Fibroblast of skin of right quadriceps (primary cell): ENCODE data around the gene LEMD2.

Experiments used
- DNase-seq: peaks from one replicate; pipeline ENCODE4 v3.0.0-alpha.2; 2013

Gene LEMD2

DNA sequence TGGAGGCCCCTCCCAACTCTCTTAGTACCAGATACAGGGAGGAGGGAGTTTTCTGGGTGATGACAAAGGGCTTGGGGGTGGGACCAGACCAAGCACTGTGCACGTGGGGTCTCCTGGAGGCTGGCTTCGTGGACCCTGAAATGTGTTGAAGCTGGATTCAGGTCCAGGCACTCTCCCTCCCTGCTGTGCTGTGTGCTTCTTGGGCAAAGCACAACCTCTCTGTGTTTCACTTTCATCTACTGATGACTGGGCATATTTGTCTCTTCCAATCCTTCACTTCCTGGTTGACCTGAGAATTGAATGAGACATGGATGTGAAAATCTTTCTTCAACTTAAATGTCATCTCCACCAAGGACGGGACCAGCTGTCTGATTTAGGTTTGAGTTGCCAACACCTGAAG, 29.4 kb upstream of the LEMD2 start:
- no peak for DNase-seq

DNA sequence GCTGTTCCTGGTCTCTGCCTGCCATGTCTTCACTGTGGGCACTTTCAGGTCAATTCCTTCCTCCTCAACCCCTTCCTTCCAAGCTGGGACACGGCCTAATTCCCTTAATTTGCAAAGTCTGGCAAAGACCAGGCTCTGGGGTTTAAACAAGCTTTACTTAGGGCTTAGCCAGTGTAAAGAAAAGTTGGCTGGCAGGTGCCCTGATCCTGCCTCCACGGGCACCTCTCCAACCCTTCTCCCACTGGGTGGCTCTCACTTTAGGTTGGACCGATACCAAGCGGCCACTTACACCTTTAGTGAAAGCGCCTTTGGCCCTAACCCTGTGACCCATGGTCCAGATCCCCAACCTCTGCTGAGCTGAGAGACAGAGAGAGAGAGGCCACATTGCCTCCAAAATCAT, 28.6 kb upstream of the LEMD2 start:
- no peak for DNase-seq

DNA sequence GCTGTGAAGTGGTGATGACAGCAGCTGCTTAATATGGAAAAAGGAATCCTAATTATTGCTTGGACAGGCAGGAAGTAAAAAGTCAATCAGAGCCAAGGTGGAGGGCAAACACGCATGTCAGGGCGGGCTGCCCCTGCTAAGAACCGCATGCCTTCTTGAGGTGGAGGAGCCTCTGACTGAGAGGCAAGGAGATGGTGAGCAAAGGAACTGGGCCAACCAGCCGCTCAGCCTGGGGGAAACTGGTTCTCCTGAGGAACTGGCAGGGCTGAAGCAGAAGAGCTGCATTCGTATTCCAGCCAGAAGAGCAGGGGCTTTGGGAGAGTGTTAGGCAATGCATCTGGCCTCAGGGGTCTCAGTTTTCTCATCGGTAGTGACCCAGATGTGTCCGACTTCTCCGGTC, 28.0 kb upstream of the LEMD2 start:
- DNase-seq = no peak

DNA sequence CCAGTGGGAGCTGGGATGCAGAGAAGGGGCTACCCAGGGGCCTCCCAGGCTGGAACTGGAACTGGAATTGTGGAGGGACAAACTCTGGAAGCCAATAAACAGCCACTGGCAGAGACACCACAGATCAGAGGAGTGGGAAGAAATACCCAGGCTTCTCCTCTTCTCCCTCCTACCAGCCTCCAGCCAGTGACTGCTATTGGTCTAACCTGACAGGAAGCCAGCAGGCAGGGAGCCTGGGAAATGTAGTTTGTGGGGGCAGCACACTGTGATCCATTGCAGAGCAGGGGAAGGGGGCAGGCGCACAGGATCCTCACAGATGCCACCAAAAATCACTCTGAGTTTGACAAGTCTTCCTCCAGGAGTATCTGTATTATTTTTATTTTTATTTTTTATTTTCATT, 26.9 kb upstream of the LEMD2 start:
- no peak for DNase-seq

DNA sequence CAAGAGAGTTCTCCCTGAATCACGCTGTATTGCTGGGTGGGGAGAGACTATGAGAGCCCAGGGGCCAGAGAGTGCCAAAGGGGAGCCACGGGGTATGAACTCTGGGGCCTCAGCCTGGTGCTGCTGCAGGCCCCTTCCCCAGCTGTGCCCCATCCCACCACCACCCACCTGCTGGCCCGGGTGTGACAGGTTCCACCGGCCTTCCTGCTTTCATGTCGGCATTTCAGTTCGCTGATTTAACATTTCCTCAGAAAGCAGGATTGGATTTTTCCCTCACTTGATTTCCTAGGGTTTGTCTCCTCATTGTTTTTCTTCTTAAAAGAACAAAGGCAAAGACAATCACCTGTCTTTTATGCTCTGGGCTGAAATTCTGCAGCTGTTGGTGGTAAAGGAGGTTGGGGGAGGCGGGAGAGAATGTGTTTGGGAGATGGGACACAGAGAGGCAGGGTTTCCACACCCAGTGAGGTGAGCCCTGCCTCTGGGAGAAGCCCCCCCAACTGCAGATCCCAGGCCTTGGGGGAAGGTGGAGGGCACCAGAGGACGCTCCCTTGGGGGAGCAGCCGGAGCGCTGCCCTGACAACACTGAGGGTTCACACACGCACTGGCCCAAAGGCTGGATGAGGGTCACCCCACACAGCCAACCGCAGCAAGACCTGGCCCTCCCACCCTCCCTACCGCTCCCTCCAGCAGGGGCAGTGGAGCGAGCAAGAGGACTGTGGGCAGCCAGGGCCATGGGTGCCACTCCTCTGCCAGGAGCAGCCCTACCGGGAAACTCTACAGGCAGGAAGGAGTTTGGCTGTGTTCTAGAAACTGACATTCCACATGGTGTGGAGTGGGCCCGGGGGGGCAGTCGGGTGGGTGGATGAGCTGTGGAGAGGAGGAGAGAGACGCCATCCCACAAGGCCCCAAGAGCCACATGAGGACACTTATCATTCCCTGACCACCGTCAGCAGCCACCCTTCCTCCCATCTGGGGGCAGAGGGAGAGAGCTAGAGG, 25.4 kb upstream of the LEMD2 start:
- DNase-seq = no peak

DNA sequence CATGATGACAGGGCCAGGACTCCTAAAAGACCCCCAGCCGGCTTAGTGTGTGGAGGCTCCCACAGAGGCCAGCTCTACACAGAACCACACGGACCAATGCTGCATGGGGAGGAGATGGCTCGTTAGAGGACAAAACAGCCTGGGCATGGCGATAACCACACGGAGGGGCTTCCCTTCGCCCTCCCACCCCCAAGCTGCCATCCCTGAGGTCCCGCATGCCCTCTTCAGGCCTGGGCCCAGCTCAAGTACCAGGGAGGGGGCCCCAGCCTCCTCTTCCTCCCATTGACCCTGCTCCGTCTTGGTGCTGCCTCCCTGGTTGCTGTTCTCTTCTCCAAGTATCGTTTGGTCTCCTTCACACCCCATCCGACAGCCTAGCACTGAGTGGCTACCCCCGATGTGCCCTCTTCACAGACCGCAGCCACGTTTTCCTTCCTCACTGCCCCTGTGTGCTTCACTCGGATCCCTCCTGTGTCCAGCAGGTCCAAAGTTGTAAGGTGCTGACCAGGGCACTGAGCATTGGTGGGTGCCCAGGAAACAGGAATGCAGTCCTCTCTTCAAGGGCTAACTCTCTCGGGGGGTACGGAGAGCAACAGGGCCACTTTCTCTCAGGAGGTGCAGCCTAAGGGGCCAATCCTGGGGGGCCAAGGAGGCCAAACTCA, 24.4 kb upstream of the LEMD2 start:
- DNase-seq = no peak

DNA sequence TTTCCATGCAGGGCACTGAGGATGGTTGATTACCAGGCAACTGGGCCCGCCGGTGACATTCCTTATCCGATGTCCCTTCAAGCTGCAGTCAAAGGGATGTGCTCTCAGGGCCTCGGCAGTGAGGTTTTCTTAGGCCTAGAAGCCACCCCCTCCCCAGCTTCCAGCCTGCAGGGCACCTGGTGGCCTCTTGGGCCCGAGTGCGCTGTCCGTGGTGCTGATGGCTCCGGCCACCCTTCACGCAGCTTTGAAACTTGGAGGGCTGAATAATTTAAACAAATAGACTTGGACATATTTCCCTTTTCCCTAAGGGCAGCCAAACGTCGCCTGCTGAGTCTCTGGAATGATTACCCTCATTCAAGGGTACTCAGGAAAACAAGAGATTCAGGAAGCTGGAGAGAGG, 23.7 kb upstream of the LEMD2 start:
- peak; percentile 37 for DNase-seq

DNA sequence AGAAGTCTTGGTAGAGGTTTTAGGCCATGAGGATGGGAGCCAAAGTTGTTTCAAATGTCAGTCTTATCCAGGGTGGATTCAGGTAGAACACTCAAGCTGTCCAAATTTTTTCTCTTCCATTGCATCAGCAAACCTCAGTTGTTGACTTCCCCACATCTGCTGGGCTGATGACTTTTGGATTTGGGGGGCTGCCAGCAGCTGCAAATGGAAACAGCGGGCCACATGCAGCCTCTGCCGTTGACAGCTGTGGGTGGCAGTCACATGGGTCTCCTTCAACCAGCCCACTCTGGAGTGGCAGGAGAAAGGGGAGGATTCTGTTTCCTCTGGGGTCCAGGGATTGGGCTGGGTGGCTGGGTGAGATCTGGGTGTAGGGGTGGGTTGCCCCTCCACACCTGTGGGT, 20.7 kb upstream of the LEMD2 start:
- peak; percentile 9 for DNase-seq

DNA sequence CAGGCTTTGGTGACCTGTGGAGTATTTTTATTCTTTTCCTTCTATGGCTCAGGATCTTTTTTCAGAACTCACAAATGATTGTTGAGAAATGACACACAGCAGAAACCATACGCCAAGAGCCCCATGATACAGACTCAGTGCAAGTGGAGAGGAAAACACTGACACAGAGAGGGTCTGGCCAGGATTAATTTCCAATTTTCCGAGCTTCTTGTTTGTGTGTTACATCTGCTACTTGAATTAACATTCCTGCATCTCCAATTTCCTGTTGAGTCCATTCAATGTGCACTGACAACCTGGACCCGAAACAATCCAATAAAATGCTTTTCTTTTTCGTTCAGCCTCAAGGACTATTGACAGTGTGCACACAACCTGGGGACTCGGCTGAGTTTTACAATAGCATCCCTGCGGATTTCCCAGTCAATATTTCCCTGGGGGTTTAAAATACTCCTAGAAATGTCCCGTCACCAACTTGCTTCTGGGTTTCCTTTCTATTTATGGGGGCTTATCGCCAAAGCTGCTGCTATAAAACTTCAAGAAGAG, 19.8 kb upstream of the LEMD2 start:
- no peak for DNase-seq

DNA sequence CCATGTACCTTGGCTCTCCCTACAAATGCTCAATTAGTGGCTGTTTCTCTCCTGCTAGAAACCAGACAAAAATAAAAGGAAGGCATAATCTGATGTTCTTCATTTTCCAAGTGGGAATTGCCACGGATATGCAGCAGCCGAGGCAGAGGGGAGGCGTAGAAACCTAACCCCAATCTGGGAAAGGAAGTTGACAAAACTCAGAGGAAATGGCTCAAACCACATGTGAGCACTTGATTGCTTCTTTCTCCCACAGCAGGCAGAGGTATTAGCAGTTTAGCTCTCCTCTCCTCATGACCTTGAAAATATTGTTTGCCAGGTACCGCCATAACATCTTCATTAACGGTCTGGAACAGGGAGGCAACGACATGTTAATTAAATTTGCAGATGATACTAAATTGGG, 18.7 kb upstream of the LEMD2 start:
- no peak for DNase-seq

DNA sequence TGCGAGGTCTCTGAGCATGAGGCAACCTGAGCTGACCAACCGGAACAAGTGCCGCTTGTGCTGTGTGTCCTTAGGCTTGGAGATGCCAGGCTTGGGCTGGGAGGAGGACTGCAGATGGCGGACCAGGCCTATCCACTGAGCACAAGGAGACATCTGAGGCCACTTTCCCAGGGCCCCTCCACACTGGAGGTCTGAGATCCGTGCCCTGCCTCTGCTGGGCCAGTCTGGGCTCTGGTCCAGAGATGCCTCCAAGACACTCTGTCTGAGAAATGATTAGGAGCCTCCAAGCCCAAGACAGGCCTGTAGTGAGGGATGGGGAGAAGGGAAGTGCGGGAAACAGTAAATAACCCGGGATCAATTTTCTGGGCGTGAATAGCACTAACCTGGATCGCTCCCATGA, 17.9 kb upstream of the LEMD2 start:
- DNase-seq = no peak

DNA sequence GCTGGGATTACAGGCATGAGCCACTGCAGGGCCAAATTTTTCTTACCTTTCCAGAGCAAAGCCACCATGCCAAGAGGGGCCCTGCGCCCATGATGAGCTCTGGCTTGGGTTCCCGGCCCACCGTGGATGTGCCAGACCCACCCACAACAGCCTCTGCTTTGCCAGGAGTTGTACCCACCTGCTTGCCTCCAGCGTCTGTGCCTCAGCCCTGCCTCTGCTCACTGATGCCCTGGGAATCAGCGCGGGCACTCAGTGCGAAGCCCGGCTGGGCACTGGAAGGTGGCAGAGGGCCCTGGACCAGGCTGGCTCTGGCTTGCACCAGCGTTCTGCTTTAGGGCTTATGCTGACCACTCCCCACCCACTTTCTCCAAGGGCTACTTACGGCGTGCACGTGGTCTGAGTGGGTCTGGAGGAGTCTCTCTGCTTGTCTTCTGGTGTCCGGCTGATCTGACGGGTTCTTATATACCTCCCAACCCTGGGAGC, 14.7 kb upstream of the LEMD2 start, which contains the start of gene MLN:
TSS of gene MLN (minus strand) at position 433 of the 483 bp plus-strand sequence. CDS start 2,840 bp downstream, outside the sequence.
- no peak for DNase-seq

DNA sequence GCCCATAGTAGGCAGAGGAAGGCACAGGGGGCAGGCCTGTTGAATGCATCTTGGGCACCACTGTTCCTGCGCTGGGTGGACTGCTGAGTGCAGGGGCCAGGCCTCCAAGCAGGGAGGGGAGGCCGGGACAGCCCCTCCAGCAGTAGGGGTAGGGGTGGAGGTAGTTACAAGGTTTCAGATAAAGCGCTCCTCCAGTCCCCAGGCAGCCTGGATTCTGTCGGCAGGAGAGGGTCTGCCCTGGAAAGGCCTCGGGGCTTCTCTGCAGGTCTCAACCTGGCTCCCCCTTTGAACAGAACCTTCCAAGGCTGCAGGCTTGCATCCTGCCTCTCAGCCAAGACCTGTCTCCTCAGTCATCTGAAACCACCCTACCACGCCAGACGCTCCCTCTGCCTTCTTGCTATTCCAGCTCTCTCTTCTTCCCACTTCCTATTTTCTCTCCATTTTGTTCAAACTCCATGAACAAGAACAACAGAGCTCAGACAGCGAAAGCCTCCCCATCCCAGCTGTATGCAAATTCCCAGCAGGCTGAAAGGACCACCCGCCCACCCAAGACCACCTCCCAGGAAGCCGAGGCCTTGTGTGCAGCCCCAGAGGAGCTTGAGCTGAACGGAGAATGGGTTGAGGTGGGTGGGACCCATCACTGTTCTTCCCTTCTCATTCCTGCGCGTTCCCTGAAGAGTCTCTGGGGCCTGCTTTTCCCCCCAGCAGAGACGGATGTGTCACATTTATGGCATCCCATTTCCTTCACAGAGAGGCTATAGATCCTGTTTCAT, 13.4 kb upstream of the LEMD2 start:
- DNase-seq = peak; percentile 64

DNA sequence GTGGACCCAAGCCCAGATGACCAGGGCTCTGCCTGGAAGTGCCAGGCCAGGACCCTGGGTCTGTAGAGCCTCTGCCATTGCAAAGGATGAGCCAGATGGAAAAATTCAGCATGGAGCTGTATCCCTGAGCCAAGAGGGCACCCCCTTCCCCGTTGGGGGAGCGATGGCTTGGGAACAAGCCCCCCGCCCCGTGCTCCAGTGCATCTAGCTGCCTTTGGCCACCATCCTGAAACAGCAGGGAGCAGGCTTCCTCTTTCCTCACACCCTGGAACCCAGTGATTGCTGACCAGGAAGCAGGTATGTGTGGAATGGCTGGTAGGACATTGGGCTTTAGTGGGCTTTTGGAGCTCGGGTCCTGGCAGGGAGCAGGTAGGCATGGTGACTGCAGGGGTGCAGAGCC, 12.7 kb upstream of the LEMD2 start:
- no peak for DNase-seq

DNA sequence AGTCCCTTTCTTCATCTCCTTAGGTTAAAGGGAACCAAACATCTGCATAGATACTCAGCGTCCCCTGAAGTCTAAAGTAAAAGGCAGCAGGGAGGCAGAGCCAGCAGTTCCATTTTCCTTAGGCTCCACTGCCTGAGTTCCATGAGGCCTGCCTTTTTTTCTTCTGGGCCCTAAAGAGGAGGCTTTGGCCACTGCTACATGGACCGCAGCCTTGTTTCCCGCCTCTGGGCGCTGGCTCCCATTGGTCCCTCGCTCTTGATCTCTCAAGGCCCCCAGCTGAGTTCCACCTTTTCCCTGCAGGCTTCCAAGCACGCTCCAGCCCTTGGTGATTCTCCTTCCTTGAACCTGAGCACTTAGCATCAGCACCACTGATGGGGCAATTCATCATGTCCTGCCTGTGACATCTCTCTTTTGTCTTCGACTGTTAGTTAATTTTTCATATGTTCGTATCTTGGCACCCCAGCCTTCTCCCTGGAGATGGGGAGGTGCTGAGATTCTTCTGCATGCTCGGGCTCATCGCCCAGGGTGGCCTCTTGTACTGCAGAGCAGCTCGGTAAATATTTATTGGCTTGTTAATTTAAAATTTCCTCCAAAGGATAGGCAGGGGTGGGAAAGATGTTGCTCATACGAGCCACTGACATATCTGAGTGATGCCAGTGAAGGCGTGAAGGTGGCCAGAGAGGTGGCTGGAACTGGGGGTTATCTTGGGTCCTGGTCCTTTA, 11.5 kb upstream of the LEMD2 start:
- DNase-seq = no peak

DNA sequence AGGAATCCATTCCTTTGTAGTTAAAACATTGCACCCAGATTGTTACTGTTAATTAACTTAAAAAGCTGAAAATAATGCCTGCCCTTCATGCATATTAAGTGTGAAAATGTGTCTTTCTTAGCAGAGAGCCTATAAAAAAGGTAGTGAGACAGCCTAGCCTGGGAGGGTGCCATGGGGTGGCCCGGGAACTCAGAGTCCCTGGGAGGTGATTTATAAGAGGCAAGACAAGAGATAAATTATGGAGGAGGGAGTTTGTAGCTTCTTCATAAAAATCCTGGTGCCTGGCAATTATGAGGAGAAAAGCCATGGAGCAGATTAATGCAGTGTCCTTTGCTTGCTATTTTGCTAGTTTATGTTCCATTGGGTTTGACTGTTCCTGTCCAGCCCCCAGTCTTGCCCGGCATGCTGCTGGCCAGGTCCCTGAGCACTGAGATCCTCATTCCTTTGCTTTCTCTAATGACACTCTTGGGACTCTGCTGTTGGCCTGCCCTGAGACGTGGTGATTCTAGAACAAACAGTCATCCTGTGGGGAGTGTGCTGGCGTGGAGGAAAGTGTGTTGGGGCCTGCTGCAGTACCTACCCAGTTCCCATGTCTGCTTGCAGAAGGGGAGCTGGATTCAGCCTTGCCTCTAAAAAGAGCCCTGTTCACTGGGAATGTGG, 10.7 kb upstream of the LEMD2 start:
- DNase-seq = peak; percentile 38

DNA sequence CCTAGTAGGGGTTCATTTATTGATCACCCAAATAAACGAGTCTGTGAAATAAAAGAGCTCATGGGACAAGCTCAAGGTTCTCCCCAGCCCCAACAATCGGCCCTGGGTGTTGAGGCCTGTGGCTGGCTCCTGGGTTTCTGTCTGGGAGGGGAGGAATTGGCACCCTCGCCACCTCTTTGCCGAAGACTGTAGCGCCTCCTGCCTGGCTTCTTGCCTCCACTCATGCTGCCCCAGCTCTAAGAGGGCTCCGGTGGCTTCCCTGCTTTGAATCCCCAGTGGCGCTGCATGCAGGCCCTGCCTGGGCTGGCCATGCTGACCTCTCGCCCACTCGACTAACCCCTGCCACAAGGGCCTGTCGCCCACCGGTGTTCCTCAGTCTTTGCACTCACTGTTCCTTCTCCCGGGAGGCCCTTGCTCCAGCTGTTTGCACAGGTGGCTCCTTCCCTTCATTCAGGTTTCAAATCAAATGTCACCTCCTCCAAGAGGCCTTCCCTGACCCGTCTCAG, 9.5 kb upstream of the LEMD2 start:
- DNase-seq = no peak

DNA sequence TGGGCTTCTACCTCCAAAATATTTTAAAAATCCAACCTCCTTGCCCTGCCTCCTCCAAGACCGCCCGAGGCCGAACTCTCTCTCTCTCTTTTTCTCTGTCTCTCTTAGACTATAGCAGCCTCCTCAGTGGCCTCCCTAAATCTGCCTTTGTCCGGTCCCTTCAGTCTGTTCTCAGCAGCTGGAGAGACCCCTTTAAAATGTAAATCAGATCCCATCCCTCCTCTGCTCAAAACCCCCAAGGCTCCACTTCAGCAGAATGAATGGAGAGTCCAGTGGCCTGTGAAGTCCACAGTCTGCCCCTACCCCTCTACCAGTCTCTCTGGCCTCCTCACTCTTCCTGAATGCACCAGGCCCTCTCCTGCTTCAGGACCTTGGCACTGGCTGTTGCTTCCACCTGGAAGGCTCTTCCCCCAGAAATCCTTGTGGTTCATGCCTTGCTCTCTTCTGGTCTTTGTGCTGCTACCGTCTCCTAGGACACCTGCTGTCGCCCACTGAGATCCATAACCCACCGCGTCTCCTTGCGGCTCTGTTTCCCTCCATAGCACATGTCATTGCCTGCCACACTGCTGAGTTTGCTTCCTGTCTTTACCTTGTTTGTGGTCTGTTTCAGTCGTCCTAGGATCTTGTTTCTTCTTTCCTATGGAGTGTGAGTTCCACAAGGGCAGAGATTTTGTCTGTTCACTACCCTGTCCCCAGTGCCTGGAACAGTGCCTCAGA, 8.9 kb upstream of the LEMD2 start:
- DNase-seq = no peak

DNA sequence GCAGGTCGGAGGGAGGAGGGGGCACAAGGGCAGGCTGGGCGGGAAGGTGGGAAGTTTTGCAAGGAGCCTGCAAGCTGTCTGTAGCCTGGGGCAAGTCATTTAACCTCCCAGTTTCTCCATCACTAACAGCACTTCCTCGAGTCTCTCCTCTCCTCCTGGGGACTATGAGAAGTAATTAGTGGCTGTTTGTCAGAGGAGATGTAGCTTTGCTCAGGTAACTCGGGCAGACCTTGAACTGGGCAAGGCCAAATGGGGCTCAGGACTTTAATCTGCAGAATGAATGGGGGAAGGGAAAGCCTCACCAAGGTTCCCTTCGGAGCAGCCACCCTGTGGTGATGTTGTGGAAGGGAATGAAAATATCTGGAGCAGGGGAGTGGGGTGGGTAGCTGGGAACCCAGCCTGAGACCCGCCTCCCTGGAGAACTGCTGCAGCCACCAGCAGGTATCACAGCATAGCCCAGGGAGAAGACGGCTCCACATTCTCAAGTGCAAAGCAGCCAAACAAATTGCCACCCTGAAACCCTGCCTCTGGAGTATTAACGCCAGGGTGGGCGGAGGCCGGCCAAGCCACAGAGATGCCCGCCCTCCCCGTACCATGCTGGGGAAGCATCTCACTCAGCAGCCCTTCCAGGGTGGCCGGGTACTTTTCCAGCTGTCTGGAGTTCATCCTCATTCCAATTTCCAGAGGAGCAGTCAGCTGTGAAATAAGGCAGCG, 6.1 kb upstream of the LEMD2 start:
- DNase-seq = no peak

DNA sequence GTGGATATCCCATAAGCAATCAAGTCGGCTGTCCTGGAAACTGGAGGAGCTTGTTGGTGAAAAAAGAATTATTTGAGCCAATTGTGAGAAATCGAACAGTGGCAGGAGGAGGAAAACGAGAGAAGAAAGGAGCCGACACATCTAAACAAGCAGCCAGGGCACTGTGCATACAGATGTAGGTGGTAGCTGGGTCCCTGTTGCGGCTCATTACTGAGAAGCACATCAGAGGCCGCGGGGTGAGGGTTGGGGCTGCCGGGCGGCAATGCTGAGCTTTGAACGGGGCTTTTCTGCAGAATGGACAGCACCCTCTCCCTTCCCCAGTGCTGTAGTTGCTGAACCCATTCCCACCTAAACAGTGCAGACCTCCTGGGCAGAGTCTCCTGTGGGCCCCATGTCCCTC, 4.1 kb upstream of the LEMD2 start:
- no peak for DNase-seq
